Measurements from ENCODE around the gene LY6G6C. TPM values are rescaled to one million over a fixed set of nuclear protein-coding genes. Genes with fewer than 3 reads are reported as not detected.

LY6G6C gene
- total and polyA plus RNA-seq, 2 donors (not counting 1 experiment from before 2014, with no cell fraction given) = 0.13 TPM; not detected in 1

- 1% methylated on average over 11 of the region's 18 CpGs for WGBS (ENCODE audit: insufficient coverage)
- Mint-ChIP-seq H3K27me3 (no peaks in the 10 kb centered on the region), H3K27ac (peak overlapping the region; percentile 91), H3K4me3 (peak overlapping the region; percentile 100), H3K4me1 (peaks cover 80% of the 10 kb centered on the region), H3K9me3 (ENCODE audit: insufficient read depth) (no peaks in the 10 kb centered on the region)
- peak overlapping the region; percentile 63 for H2AFZ ChIP-seq (ENCODE audit: insufficient read depth, low read depth, low read length, poor library complexity, severe bottlenecking)
- H3K9me3 ChIP-seq (ENCODE audit: control extremely low read depth in 1 of 3, control insufficient read depth in 2 of 3, insufficient read depth in 1 of 3, low read length in 2 of 3) = no peaks in the 10 kb centered on the region
- POLR2A ChIA-PET = interaction anchor here (0.5 to 2.2 kb wide), 11 partner anchors 31 to 1886 kb away, joined by 3 to 9 read pairs (median 5); partner anchors contain the start of genes ABHD16A, BAG6, HSPA1A and HSPA1L
- no peak for TF ChIP-seq EZH2 (IDR thresholded peaks at IDR 0.05; ENCODE audit: borderline replicate concordance, insufficient read depth, low read depth, low read length, poor library complexity, severe bottlenecking)
- TF ChIP-seq, protein P1, sequence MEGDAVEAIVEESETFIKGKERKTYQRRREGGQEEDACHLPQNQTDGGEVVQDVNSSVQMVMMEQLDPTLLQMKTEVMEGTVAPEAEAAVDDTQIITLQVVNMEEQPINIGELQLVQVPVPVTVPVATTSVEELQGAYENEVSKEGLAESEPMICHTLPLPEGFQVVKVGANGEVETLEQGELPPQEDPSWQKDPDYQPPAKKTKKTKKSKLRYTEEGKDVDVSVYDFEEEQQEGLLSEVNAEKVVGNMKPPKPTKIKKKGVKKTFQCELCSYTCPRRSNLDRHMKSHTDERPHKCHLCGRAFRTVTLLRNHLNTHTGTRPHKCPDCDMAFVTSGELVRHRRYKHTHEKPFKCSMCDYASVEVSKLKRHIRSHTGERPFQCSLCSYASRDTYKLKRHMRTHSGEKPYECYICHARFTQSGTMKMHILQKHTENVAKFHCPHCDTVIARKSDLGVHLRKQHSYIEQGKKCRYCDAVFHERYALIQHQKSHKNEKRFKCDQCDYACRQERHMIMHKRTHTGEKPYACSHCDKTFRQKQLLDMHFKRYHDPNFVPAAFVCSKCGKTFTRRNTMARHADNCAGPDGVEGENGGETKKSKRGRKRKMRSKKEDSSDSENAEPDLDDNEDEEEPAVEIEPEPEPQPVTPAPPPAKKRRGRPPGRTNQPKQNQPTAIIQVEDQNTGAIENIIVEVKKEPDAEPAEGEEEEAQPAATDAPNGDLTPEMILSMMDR (IDR thresholded peaks at IDR 0.05) = no peak
- H3K4me3 ChIP-seq (ENCODE audit: control extremely low read depth in 1 of 5, extremely low read depth in 1 of 5, insufficient read depth in 1 of 5, low read depth in 2 of 5, low read length in 4 of 5) = peak overlapping the region; percentile 73 to 99 (median 87)
- H3K27me3 ChIP-seq (replicated peaks in 1 of 4; ENCODE audit: control extremely low read depth in 1 of 4, control insufficient read depth in 3 of 4, insufficient read depth in 4 of 4, low read length in 3 of 4) = no peaks in the 10 kb centered on the region
- H3K9ac ChIP-seq (ENCODE audit: low read length) = peak overlapping the region; percentile 91
- peak overlapping the region; percentile 82 for H3K4me2 ChIP-seq (replicated peaks; ENCODE audit: low read depth, low read length, poor library complexity, severe bottlenecking)
- ATAC-seq (ENCODE audit: low read depth) = peak; percentile 26
- H3K27ac ChIP-seq (ENCODE audit: low read length in 2 of 2) = peak overlapping the region; percentile 81 to 96
- peaks cover 50 to 58% of the 10 kb centered on the region in 2 donors for H3K4me1 ChIP-seq (ENCODE audit: control insufficient read depth in 2 of 2, insufficient read depth in 2 of 2, low read length in 2 of 2)
- peaks cover 4 to 39% of the 10 kb centered on the region in 2 experiments for H3K36me3 ChIP-seq (replicated peaks in 1 of 2; ENCODE audit: control extremely low read depth in 1 of 2, control insufficient read depth in 1 of 2, extremely low read depth in 1 of 2, insufficient read depth in 2 of 2, low read length in 1 of 2)
- CTCF ChIA-PET = interaction anchor here (0.9 to 7.8 kb wide), 5 partner anchors 6 to 218 kb away, joined by 3 to 90 read pairs (median 46); partner anchors contain the start of gene DDAH2
- peaks cover 42% of the 10 kb centered on the region for H3K79me2 ChIP-seq (ENCODE audit: control insufficient read depth, insufficient read depth, low read length)
- intact Hi-C loops (cut with micrococcal nuclease) = loop anchor here (5.0 to 10.0 kb wide), 5 partner anchors 68 to 460 kb away; partner anchors contain the start of genes CSNK2B, DDX39B, DXO and EHMT2
- peaks cover 15% of the 10 kb centered on the region for H4K20me1 ChIP-seq (ENCODE audit: control insufficient read depth, insufficient read depth, low read length, poor library complexity, severe bottlenecking)
- DNase-seq = peak; percentile 50
Observed at GRCh38 chr6:31734821-31735406, 13.4 kb upstream of the LY6G6C start.
